ENCODE results near the gene RBM47.
"Not testable (repeated sequence)": the region's sequence is repeated elsewhere in the genome, so short reads cannot be mapped to it uniquely, and the experiment has no call there.

Gene RBM47

GRCh38 chr4:40525752-40526598 is 103.7 kb downstream of the RBM47 start:
- no peak for DNase-seq (ENCODE audit: low read depth)
- no peak overlapping the region for H3K4me3 ChIP-seq (ENCODE audit: low read depth, low read length)
- TF ChIP-seq CTCF (IDR thresholded peaks at IDR 0.05; ENCODE audit: low read depth, low read length, missing control alignments) = no peak

DNA sequence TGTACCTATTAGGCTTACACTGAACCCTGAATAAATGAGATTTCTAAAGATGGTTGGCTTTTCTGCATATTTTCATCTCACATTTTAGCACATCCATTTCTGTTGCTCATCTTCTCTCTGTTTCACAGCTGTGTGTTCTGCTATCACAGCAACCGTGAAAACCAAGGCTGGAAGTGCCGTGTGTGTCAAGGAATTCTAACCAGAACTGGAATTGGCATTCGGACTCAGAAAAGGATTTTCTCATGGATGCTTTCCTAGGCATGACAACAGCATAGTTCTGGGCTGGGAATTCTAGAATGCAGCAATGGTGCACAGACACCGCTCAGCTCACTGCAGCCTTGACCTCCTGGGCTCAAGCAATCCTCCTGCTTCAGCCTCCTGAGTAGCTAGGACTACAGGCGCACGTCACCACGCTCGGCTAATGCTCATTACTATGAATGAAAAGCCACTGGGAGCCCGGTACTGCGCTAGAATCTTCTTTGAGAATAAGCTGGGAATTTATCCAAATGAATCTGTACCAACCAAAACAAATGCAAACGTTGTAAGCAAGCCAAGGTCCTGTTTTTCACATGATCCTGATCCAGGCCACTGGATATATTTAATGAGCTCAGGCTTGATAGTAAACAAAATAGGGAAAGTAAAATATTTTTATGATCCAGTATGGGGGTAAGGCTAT is 105.2 kb downstream of the RBM47 start:
- H3K4me3 ChIP-seq (ENCODE audit: low read depth, low read length) = no peak overlapping the region
- DNase-seq (ENCODE audit: low read depth) = no peak
- no peak for TF ChIP-seq CTCF (IDR thresholded peaks at IDR 0.05; ENCODE audit: low read depth, low read length, missing control alignments)

- H3K4me3 ChIP-seq (ENCODE audit: low read depth, low read length) = no peak overlapping the region
- no peak for DNase-seq (ENCODE audit: low read depth)
- no peak for TF ChIP-seq CTCF (IDR thresholded peaks at IDR 0.05; ENCODE audit: low read depth, low read length, missing control alignments)
These were observed 106.1 kb downstream of the RBM47 start for GRCh38 chr4:40523581-40523980.

DNA sequence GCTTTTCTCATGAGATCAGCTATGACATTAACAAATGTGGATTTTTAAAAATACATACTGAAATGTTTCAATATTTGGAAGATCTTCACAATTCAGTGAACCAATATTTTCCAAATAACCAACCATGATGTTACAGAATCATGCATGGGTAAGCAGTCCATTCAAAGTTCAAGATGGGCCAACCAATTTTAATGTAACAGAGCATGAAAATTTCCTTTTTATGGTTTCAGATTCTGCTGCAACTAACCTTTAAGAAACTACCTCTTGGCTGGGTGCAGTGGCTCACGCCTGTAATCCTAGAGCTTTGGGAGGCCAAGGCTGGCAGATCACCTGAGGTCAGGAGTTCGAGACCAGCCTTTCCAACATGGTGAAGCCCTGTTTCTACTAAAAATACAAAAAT is 107.7 kb downstream of the RBM47 start:
- no peak for TF ChIP-seq CTCF (IDR thresholded peaks at IDR 0.05; ENCODE audit: low read depth, low read length, missing control alignments)
- DNase-seq (ENCODE audit: low read depth) = no peak

GRCh38 chr4:40520533-40520932 is 109.1 kb downstream of the RBM47 start:
- no peak overlapping the region for H3K4me3 ChIP-seq (ENCODE audit: low read depth, low read length)
- no peak for DNase-seq (ENCODE audit: low read depth)
- no peak for TF ChIP-seq CTCF (IDR thresholded peaks at IDR 0.05; ENCODE audit: low read depth, low read length, missing control alignments)

More for the DNA sequence above, 107.7 kb downstream of the RBM47 start:
- no peak overlapping the region for H3K4me3 ChIP-seq (ENCODE audit: low read depth, low read length)

DNA sequence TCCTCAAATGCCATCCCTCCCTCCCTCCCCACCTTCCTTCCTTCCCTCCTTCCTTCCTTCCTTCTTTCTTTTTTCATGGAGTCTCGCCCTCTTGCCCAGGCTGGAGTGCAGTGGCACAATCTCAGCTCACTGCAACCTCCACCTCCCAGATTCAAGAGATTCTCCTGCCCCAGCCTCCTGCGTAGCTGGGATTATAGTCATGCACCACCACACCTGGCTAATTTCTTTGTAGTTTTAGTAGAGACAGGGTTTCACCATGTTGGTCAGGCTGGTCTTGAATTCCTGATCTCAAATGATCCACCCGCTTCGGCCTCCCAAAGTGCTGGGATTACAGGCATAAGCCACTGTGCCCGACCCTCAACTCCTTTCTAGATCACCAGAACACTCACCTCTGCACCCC is 112.6 kb downstream of the RBM47 start:
- DNase-seq (ENCODE audit: low read depth); H3K4me3 ChIP-seq (ENCODE audit: low read depth, low read length): not testable (repeated sequence)

DNA sequence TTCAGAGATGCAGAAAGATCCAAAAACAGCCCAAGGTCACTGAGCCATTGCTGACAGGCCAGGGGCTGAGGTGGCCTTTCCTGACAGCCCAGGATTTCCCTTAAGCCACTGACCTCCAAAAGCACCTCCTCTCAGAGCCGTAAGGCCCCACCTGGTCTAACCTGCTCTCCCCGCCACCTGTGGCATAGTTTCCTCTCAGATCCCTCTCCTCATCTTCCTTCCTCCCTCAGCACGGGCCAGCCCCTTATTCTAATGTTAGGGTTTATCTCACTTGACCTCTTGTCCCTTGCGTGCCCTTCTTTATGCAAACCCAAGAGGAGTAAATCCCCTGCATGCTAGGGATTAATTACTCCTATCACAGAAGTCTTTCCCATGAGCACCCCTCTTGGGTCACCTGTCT is 113.0 kb downstream of the RBM47 start:
- no peak for DNase-seq (ENCODE audit: low read depth)
- no peak overlapping the region for H3K4me3 ChIP-seq (ENCODE audit: low read depth, low read length)

More for the DNA sequence above, 113.0 kb downstream of the RBM47 start:
- TF ChIP-seq CTCF (IDR thresholded peaks at IDR 0.05; ENCODE audit: low read depth, low read length, missing control alignments) = no peak

All from GM12864 (cell line).